Stimulated activated naive CD4-positive, alpha-beta T cell treated with Interleukin-2 at 50 U/mL for 16 hours (primary cell): ENCODE measurements around the gene PSIP1.
A peak's percentile ranks its signal among the peaks of the same experiment; 100 is the strongest.
"Not testable (repeated sequence)": the region's sequence is repeated elsewhere in the genome, so short reads cannot be mapped to it uniquely, and the experiment has no call there.

ENCODE experiments used
- DNase-seq: peaks from one replicate; lab custom pipeline; 2025; lab: John Stamatoyannopoulos, UW

The PSIP1 gene

DNA sequence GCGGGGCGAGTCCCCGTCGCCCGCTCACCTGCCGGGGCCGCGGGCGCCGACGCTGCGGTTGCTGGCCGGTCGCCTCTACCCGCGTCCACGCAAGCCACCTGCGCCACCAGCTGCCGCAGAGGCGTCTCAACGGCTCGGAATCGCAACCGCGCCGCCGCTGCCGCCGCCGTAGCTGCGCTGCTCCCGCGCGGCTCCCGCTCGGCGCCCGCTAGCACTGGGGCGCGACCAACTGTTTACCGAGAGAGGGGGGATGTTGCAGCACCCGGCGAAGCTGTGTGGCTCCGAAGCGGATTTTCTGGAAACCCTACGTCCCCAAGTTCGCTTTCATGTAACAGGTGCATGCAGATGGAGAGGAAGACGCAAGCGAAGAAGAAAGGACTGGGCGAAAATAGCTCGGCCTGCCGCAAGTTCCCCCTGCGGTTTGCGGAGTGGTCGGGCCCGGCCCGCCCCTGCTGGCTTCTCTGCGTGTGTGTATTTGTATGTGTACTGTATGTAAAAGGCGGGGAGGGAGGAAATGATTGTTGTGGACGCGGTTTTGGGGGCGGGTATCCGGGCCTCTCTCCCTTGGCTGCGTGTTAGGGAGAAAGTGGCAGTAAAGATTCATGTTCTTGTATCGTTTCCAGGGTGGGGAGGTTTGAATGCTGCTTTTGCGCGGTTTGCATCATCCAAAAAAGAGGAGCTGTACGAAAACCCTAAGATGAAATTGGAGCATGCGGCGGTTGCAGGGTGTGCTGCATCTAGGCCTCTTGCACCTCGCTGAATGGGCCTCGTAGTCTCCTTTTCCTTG lies at the start of gene PSIP1:
Gene PSIP1 (minus strand): TSS at position 182 of the 787 bp plus-strand sequence. CDS start 782 bp downstream, outside the sequence.
- peak; percentile 85 for DNase-seq

DNA sequence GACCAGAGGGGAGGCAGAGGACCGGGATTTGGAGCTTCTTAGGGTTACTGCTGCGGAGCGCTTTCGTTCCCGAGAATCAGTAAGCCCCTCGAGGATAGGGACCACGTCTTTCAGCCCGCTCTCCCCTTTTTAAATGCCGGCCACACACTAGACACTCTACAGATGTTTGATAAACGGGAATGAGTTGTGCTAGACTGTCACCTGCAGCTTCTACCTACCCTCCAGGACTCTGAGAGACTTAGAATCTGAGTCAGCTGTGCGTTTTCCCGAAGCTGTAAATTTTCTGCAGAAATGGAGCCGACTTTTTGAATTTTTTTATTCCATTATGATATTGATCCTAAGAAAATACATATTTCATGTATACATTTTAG lies 42.7 kb upstream of the PSIP1 start:
- no peak for DNase-seq

DNA sequence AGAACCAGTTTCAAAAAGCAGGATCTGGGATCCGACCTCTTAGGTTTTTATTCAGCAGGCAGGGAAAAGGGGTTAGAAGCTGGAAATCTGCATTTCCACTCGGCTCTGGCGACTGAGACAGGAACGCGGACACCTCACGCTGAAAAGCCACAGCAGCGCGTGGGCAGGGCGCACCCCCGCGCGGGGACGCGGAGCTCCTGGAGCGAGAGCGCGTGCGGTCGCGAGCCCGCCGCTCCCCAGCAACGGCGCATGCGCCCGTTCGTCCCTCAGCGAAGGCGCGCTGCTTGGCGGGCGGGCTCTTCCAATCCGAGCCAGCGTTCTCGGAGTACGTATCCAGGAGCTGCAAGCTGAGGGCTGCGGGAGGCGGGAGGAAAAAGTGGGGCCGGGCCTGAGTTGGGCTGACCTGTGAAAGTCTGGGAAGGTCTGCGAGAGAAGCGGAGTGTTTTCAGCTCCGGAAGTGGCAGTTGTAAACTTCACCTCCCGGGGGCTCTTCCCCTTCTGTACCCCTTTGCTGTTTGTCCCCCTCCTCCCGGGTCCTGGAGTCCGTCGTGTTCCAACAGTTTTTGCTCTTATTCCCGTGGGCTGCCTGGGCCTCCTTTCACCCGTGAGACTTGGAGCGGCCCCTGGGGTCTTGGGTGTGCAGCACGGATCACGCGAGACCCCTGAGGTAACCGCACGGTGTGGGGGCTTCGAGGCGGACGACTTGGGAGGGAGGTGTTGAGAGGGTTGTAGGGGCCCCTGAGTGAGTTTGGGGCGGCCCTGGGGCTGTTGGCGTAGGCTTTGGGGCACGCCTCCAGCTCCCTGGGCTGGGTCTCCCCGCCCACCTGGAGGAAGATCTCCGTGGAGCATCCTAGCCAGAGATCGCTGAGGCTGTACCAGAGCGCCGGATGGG lies 42.1 kb upstream of the PSIP1 start, which contains the start of gene CCDC171:
Gene CCDC171 (plus strand): TSS at position 408 of the 892 bp plus-strand sequence. CDS start 11,046 bp downstream, outside the sequence.
- DNase-seq: peak; percentile 75

DNA sequence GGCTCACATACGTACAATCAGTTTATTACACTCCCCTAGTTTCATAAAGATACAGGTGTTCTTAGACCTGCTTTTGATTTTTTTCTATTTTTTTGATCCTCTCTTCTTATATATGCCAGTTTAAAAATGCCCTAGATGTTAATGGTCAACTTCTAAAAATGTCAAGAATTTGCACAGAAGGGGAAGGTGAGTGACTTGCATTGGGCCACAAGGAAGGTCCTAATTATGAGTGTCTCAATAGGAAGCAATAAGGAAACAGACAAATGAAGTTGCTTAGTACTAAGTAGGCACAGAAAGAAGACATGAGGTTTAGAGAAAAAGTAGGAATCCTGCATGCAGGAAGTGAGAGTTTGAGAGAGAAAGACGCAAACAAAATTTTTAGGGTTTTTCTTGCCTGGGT lies 38.8 kb upstream of the PSIP1 start:
- DNase-seq: no peak

DNA sequence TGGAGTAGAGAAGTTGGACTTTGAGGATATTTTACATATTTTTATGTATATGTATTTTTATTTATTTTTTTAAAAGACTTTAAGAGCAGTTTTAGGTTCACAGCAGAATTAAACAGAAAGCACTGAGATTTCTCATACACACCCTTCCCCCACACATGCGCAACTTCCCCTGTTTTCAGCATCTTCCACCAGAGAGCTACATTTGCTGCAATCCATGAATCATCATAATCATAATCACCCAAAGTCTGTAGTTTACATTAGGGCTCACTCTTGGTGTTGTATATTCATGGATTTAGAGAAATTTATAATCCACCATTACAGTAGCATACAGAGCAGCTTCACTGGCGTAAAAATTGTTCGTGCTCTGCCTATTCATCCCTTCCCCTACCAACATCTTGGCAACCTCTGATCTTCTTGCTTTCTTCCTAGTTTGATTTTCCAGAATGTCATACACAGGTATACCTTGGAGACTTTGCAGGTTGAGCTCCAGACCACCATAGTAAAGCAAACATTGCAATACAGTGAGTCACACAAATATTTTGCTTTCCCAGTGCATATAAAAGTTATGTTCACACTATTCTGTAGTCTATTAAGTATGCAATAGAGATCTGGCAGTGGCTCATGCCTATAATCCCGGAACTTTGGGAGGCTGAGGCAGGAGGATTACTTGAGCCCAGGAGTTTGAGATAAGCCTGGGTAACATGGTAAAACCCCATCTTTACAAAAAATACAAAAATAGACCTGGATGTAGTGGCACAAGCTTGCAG lies 32.5 kb upstream of the PSIP1 start:
- DNase-seq: no peak

DNA sequence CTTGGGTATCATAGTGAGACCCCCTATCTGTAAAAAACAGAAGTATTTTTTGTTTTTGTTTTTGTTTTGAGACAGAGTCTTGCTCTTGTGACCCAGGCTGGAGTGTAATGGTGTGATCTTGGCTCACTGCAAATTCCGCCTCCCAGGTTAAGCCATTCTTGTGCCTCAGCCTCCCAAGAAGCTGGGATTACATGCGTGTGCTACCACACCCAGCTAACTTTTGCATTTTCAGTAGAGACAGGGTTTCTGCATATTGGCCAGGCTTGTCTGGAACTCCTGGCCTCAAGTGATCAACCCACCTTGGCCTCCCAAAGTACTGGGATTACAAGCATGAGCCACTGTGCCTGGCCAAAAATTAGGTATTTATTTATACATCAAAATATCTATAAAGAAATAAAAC lies 31.9 kb upstream of the PSIP1 start:
- DNase-seq: no peak

DNA sequence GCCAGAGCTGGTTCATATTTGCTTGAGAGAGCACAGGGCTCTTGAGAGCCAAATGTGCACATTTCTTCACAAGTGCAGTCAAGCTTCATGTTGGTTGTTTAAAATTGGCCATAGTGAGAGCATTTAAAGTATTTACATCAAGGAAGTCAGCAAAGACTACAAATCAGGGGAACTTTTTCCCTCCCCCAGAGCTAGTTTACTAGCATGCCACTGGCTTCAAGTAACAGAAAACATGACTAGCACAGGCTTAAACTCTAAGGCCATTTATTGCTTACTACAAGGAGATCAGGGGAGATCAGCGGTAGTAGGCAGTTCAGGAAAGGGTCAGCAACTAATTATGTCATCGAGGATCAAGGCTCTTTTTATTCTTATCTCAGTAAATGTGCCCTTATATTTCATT lies 31.1 kb upstream of the PSIP1 start:
- DNase-seq: no peak

DNA sequence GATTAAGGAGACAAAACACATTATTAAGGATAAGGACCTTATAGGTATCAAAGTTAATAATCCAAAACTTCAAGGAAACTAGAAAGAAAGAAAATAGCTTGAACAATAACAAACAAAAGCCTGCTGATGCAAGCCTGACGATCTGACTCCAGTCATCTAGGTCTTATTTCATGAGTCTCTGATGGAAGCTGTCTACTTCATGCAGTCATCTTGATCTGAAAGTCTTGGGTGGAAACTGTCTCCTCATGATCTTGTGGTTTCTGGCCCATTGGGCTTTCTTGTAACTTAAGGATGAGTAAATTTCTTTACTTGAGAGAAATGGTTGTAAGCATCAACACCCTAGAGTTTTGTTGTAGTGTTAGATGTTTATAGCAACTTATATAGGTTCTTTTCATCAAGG lies 20.6 kb upstream of the PSIP1 start:
- no peak for DNase-seq

DNA sequence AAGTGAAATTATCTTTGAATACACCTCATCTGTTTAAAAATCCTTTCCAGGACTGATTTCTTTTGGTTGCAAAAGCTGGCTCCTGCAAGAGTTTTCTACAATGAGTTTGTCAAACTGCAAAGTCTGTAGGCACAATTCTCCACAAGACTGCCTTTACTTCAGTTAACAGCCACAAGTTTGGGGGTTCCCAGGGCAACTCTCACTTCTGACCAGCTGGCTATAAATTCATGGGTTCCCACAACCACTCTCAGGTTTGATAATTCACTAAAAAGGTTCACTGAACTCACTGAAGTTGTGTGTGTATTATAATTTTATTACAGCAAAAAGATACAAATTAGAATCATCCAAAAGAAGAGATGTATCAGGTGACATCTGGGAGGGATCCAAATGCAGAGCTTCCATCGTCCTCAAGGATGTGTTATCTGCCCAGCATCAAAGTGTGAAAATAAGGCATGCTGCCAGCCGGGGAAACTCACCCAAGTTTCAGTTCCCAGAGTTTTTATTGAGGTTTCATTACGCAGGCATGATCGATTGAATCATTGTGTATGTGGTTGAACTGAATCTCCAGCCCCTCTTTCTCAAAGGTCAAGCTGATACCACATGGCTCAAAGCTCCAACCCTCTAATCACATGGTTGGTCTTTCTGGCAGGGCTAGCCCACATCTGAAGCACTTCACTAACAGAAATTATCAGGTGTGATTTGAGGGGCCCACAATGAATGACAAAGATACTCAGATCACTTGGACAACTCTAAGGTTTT lies 19.0 kb upstream of the PSIP1 start:
- no peak for DNase-seq

DNA sequence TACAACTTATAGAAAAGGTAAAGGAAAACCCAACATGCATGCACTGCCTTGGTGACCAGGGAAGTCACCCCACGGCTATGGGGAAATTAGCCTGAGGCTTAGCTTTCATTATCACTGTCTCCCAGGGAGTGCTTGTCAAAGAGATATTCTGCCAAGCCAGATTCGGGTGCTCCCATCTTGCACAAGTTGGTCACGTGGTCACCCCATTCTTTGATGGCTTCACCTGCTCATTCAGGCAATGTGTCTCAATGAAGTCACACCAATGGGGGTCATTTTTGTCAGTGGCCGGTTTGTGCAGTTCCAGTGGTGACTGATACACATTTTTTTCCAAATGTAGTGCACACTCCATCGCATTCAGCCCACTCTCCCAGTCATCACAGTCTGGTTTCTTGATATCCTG lies 16.3 kb upstream of the PSIP1 start:
- DNase-seq: not testable (repeated sequence)

DNA sequence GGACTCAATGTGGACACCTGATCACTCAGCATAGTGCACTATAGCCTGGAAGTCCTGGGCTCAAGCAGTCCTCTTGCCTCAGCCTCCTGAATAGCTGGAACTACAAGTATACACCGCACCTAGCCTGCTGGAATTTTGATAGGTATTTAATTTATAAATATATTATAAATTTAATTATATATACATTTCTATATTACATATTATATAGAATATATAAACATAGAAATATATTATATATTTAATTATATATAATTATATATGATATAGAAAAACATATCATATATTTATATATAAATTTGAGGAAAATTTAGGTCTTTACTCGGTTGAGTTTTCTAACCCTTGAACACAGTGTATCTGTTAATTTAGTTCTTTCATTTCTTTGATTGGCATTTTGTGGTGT lies 15.2 kb upstream of the PSIP1 start:
- no peak for DNase-seq

DNA sequence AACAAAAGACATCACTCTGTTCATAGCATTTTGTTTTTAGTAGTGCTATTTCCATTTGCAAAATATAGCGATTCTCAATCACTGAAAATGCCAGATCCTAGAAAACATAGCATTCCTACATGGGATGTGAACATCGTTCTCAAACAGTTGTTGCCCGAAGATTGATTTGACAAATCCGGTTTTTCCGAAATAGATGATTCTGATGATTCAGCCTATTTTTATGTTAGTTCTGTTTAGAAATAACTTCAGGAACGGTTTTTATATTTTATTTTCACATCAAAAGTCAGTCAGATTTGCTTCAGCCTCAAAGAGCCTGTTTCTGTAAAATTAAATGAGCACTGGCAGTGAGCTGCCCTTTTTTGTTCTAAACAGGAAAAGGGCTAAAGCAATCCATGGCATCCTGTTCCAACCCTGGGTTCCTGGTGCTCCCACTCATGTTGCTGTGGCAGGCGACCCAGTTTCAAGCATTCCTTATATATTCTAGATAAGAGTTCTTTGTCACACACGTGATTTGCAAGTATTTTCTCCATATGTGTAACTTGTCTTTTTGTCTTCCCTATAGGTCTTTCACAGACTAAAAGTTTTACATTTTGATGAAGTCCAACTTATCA lies 14.2 kb upstream of the PSIP1 start:
- no peak for DNase-seq

DNA sequence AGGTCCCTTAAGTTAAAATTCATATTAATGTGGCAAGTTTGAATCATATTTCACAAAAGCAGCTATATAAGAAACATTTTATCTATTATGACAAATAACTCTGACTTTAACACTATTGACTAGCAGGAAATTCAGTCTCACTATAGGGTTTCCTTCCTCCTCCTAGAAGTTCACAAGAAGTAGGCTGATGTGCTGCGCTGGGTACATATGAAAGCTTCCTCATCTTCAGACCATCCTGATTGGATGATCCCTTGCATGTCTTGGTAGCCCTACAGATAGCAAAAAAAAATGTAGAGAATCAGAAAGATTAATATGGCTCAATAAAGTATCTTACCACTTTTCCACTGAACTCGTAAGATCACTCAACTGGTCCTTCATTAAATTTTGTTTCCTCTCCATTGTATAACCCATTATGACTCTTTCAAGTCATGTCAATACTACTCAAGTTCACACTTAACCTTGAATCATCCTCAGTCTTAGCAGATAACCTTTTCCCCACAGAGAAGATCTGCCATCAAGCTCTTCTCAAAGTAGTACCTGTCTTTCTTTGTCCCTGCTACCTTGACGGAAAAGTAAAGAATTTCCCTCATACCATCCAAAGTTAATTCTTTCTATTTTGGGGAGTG lies 11.5 kb upstream of the PSIP1 start:
- DNase-seq: no peak

DNA sequence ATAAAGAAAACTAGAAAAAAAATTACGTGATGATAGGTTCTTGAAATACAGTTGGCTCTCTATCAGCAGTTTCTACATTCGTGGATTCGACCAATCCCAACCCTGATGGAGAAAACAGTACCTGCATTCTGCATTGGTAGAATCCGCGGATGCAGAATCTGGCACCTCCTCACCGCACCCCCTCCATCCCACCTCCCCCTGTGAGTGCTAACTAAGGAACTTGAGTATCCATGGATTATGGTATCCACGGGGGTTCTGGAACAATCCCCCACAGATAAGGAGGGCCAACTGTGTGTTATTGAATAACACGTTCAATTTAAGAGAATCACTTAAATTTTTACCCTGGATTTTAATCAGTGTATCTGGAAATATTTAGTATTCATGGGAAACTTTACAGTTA lies 10.5 kb upstream of the PSIP1 start:
- DNase-seq: no peak

DNA sequence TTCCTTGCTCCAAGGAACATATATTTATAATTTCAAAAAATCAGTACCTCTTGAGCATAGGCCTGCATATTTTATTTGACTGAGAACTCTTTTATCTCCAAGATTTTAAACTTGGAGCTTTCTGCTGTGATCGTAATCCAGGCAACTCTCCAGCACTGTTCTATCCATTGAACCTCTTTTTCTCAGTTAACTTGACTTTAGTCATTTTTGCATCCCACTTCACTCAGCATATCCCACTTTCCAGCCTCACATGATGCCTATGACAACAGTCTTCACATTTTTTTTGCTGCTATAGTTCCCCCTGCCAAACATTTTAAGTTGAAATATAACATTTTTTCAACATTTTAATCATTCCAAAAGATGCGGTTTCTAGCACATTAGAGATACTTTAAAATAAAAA lies 9.1 kb upstream of the PSIP1 start:
- no peak for DNase-seq

DNA sequence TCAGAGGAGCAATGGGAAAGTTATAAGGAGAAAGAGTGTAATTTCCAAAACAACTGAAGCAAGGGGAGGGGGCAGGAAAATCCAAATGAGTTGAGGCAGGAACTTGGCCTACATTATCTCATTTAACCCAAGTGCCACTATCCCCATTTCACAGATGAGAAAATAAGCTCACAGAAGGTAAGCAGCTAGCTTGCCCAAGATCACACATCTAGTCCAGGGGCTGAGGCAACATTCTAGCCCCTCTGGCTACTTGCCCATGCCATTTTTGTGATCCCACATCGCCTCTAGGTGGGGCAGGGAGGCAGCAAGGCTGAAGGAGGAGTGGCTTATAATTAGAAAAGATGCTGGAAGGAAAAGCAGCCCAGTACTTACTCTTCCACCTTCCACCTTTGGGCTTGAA lies 2.6 kb upstream of the PSIP1 start:
- DNase-seq: no peak

DNA sequence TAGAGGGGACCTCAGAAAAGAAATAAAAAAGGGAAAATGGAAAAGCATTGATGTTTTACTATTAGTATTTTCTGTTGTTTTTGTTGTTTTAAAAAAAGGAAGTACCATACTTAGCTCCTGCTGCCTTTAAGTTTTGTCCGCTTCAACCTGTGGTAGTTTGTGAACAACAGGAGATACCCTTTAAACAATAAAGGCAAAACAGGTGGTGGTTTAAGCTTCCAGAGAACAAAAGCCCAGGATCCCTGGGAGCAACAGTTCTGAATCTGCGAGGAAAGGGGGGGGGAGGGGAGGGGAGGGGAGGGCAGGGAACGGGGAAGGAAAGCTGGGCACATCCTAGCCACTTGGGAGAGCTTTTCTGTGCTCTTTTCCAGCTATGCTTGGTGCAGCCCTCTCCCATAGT lies 2.1 kb upstream of the PSIP1 start:
- no peak for DNase-seq

DNA sequence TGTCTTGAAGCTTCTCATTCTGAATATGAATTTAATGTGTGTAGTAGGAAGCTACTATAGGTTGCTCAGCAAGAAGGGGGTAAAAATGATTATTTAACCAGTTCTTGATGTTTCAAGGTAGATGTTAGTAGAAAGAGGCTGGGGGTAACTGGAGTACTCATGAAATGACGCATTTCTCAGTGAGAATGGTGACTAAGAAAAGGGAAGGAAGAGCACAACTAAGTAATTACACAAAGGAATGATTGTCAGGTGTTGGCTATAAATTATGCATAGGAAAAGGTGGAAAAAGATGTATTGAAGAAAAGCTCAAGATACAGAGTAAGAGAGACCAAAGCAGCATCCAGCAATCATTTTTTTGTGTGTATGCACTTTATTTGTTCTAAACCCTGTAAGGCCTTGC lies 1.4 kb upstream of the PSIP1 start:
- DNase-seq: no peak

DNA sequence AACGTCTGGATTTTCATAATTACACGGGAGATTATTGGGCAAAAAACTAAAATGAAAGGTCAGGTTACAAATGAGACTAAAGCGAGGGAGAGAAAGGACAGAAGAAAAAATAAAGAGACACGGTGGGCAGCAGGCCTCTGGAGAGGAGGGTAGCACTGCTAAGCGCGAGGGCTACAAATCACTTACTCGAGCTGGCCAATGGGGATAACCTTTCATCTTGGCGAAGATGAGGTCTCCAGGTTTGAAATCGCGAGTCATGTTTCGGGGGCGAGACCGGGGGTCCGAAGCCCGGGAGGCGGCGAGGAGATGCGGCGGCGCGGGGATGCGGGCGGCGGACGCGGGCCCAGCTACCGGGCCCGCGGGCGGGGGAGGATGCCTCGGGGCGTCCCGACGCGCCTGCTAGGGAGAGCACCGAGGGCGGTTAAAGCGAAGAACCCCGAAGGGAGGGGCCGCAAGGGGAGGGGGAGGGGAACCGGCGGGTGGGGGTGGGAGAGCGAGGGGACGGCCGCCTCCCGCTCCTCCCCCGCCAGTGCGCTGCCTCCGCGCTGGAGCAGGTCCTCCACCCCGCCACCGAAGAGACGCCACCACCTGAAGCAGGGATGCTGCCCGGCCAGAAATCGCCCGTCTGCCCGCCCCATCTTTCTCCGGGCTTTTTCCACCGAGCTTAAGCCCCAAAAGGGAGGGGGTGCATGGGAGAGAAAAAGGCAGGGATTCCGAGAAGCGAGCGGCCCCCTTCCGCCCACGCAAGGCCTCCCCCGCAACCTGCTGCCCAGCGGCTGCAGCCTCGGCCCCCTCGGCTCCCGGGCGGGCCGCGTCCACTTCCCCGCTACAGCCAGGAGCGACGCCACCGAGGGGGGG lies 610 bp downstream of the PSIP1 start:
- peak; percentile 69 for DNase-seq

DNA sequence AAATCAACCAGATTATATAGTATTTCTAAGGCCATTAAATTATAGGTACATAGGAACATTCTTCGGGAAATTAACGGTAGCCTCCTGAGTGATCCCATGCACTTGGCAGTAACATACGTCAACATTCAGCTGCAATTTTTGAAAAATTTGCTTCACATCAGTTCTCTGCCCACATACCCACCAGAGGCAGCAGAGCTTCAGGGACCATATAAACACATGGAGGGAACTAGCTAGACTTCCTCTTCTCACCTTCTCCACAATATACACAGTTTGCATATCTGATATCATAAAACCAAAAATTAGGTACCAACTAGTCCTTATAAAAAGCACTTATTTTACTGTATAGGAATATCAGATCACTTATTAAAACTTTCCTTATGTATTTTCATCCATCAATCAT lies 4.8 kb downstream of the PSIP1 start:
- no peak for DNase-seq
